MM.1S (cell line): Measurements from ENCODE around the gene SIDT1.

Experiments
- DNase-seq: peaks from one replicate; pipeline ENCODE4 v3.0.0-alpha.2; 2015
- H2AFZ ChIP-seq: fragments of 300-600 bp; sonication (generic); 2 replicates; pipeline ENCODE4 v1.6.0; 2016; ENCODE audit warnings: antibody characterized with exemption, low read length
- H3F3A ChIP-seq: fragments of 300-600 bp; sonication (generic); 2 replicates; pipeline ENCODE4 v1.6.1; 2016; ENCODE audit warnings: mild to moderate bottlenecking, antibody characterized with exemption, low read length, moderate library complexity, mixed read lengths; ENCODE audit not compliant: insufficient read depth
- H3K27ac ChIP-seq: fragments of 300-600 bp; sonication (generic); 2 replicates; pipeline ENCODE4 v1.5.1; 2016; ENCODE audit warnings: mild to moderate bottlenecking, low read length
- H3K27me3 ChIP-seq: fragments of 300-600 bp; sonication (generic); replicated peaks from 2 replicates; pipeline ENCODE4 v1.6.0; 2016; ENCODE audit warnings: low read length; ENCODE audit not compliant: insufficient read depth
- H3K36me3 ChIP-seq: fragments of 300-600 bp; sonication (generic); replicated peaks from 2 replicates; pipeline ENCODE4 v1.6.1; 2016; ENCODE audit warnings: mild to moderate bottlenecking, low read length, mixed read lengths; ENCODE audit not compliant: insufficient read depth
- H3K4me1 ChIP-seq: fragments of 300-600 bp; sonication (generic); 2 replicates; pipeline ENCODE4 v1.6.1; 2016; ENCODE audit warnings: low read length, mixed read lengths
- H3K4me2 ChIP-seq: fragments of 300-600 bp; sonication (generic); 2 replicates; pipeline ENCODE4 v1.6.0; 2016; ENCODE audit warnings: low read depth, low read length
- H3K4me3 ChIP-seq: fragments of 300-600 bp; sonication (generic); 2 replicates; pipeline ENCODE4 v1.5.1; 2016; ENCODE audit warnings: low read length, mixed read lengths
- H3K79me2 ChIP-seq: fragments of 300-600 bp; sonication (generic); 2 replicates; pipeline ENCODE4 v1.6.1; 2016; ENCODE audit warnings: mixed run types, low read length, mixed read lengths
- H3K9ac ChIP-seq: fragments of 300-600 bp; sonication (generic); 2 replicates; pipeline ENCODE4 v1.6.1; 2016; ENCODE audit warnings: low read length, mixed read lengths
- H3K9me2 ChIP-seq: fragments of 300-600 bp; sonication (generic); replicated peaks from 2 replicates; pipeline ENCODE4 v1.6.1; 2016; ENCODE audit warnings: mild to moderate bottlenecking, low read length, mixed read lengths; ENCODE audit not compliant: insufficient read depth
- H3K9me3 ChIP-seq: fragments of 300-600 bp; sonication (generic); replicated peaks from 2 replicates; pipeline ENCODE4 v1.6.1; 2016; ENCODE audit warnings: mild to moderate bottlenecking, low read length, mixed read lengths; ENCODE audit not compliant: insufficient read depth
- H4K20me1 ChIP-seq: fragments of 300-600 bp; sonication (generic); 2 replicates; pipeline ENCODE4 v1.6.1; 2016; ENCODE audit warnings: mild to moderate bottlenecking, low read length, moderate library complexity, mixed read lengths; ENCODE audit not compliant: insufficient read depth
- EZH2 ChIP-seq: fragments of 300-600 bp; sonication (generic); optimal IDR thresholded peaks from 2 replicates; pipeline ENCODE3; 2017; ENCODE audit warnings: low read depth, mild to moderate bottlenecking, antibody characterized with exemption, low read length, mixed read lengths
- EZH2phosphoT487 ChIP-seq: fragments of 300-600 bp; sonication (generic); IDR thresholded peaks from 2 replicates; pipeline ENCODE4 v1.6.1; 2018; ENCODE audit warnings: antibody characterized with exemption, low read length
- TF ChIP-seq, protein P1 (sequence below): fragments of 300-600 bp; sonication (generic); IDR thresholded peaks from 2 replicates; pipeline ENCODE4 v1.5.1; 2016; ENCODE audit warnings: antibody characterized with exemption, low read length, mixed read lengths

SIDT1 gene

DNA sequence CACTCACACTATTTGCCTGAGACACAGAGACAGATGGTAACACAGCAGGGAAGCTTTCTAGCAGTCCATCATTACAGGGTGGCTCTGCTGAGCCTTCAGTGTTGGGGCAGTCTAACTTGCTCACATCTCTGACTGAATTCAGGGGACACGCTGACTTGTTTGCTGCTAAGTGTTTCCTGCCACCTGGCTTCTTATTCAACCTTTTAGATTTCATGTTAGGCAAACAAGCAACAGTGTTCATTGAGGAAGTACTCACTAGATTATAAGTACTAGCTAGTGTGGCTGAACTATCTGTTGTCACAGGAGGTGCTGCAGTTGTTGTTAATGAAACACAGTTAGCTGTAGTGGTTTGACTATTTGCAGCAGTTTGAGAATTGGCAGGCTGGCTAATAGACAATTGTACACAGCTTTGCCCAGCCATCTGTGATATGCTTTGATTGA, 126.8 kb downstream of the SIDT1 start:
- TF ChIP-seq EZH2phosphoT487 (no peak), EZH2 (no peak)
- TF ChIP-seq, protein P1, sequence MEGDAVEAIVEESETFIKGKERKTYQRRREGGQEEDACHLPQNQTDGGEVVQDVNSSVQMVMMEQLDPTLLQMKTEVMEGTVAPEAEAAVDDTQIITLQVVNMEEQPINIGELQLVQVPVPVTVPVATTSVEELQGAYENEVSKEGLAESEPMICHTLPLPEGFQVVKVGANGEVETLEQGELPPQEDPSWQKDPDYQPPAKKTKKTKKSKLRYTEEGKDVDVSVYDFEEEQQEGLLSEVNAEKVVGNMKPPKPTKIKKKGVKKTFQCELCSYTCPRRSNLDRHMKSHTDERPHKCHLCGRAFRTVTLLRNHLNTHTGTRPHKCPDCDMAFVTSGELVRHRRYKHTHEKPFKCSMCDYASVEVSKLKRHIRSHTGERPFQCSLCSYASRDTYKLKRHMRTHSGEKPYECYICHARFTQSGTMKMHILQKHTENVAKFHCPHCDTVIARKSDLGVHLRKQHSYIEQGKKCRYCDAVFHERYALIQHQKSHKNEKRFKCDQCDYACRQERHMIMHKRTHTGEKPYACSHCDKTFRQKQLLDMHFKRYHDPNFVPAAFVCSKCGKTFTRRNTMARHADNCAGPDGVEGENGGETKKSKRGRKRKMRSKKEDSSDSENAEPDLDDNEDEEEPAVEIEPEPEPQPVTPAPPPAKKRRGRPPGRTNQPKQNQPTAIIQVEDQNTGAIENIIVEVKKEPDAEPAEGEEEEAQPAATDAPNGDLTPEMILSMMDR, result no peak
- no peak overlapping the region for H3K4me3 ChIP-seq
- H3K27ac ChIP-seq, result no peak overlapping the region
- no peak overlapping the region for H3K4me2 ChIP-seq
- no peak overlapping the region for H3K9ac ChIP-seq
- no peaks in the 10 kb centered on the region for H3K9me3 ChIP-seq
- H3K27me3 ChIP-seq, result no peaks in the 10 kb centered on the region
- no peaks in the 10 kb centered on the region for H3F3A ChIP-seq
- H3K79me2 ChIP-seq, result no peaks in the 10 kb centered on the region
- no peak for DNase-seq
- no peaks in the 10 kb centered on the region for H4K20me1 ChIP-seq
- no peaks in the 10 kb centered on the region for H3K36me3 ChIP-seq
- H2AFZ ChIP-seq, result no peak overlapping the region
- no peaks in the 10 kb centered on the region for H3K9me2 ChIP-seq
- no peaks in the 10 kb centered on the region for H3K4me1 ChIP-seq

DNA sequence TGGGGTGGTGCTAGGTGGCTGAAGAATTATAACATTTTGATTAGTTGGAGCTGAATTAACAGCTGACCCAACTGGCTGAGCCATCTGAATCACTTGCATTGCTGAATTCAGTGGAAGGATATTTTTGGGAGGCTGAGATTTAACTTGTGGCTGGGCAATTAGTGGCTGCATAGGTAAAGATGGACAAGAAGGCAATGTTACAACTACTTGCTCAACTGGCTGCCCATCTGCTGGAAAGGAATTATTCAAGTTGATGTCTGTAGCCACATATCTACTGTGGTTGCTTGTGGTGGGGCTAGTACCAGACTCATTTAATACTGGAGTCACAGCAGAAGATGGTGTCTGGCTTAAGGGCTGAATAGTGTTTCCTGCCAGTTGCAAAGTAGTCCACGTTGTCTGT, 127.6 kb downstream of the SIDT1 start:
- Histone ChIP-seq H3K4me1 (no peaks in the 10 kb centered on the region), H3K27ac (no peak overlapping the region), H3F3A (no peaks in the 10 kb centered on the region), H3K9me2 (no peaks in the 10 kb centered on the region), H3K9me3 (no peaks in the 10 kb centered on the region), H3K4me3 (no peak overlapping the region), H4K20me1 (no peaks in the 10 kb centered on the region), H2AFZ (no peak overlapping the region), H3K4me2 (no peak overlapping the region), H3K9ac (no peak overlapping the region), H3K36me3 (no peaks in the 10 kb centered on the region), H3K27me3 (no peaks in the 10 kb centered on the region), H3K79me2 (no peaks in the 10 kb centered on the region)
- TF ChIP-seq, protein P1, result no peak
- TF ChIP-seq EZH2phosphoT487 (no peak), EZH2 (no peak)
- no peak for DNase-seq

DNA sequence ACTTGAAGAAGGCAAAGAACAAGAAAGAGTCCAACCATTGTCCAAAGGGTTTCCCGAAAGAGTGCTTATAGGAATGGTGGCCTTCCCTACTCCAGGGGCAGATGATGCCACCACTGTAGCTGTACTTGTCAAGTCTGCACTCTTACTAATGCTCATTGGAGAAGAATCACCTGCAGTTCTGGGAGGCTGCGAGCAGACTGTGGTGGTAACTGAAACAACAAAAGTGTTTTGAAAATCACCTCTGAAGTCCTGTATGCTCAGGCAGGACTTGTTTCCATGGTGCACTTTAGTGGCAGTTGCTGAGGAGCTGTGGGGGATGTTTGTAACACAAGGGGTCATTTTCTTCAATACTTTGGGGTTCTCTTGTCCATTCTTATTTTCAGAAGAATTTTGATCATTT, 128.1 kb downstream of the SIDT1 start:
- Histone ChIP-seq H3K4me1 (no peaks in the 10 kb centered on the region), H3K27ac (no peak overlapping the region), H3K79me2 (no peaks in the 10 kb centered on the region), H2AFZ (no peak overlapping the region), H3K9ac (no peak overlapping the region), H3F3A (no peaks in the 10 kb centered on the region), H3K9me2 (no peaks in the 10 kb centered on the region), H3K27me3 (no peaks in the 10 kb centered on the region), H3K4me3 (no peak overlapping the region), H3K9me3 (no peaks in the 10 kb centered on the region), H3K36me3 (no peaks in the 10 kb centered on the region), H3K4me2 (no peak overlapping the region), H4K20me1 (no peaks in the 10 kb centered on the region)
- no peak for DNase-seq
- TF ChIP-seq EZH2, result no peak
- TF ChIP-seq, protein P1, result no peak
- no peak for TF ChIP-seq EZH2phosphoT487

DNA sequence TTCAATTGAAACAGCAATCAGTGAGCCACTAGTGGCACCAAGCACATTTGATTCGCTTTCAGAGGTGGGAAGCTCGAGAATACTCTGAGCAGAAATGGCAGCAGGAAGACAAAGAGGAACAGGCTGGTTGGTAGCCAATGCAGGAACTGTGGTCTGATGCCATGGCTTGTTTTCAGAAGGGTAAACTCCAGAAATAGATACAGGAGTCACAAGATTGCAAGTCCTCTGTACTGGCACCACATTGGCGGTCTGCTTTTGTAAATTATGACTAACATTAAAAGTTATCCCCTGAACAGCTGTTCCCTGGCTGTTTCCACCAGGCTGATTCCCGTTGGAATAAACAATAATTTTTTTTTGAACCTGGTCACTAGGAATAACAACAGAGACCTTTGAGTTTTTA, 128.5 kb downstream of the SIDT1 start:
- H3K4me3 ChIP-seq, result no peak overlapping the region
- no peak for DNase-seq
- no peak overlapping the region for H3K4me2 ChIP-seq
- no peak for TF ChIP-seq EZH2
- TF ChIP-seq EZH2phosphoT487, result no peak
- TF ChIP-seq, protein P1, result no peak
- H3K79me2 ChIP-seq, result no peaks in the 10 kb centered on the region
- no peaks in the 10 kb centered on the region for H3K4me1 ChIP-seq
- H3F3A ChIP-seq, result no peaks in the 10 kb centered on the region
- no peak overlapping the region for H2AFZ ChIP-seq
- H4K20me1 ChIP-seq, result no peaks in the 10 kb centered on the region
- H3K9ac ChIP-seq, result no peak overlapping the region
- no peak overlapping the region for H3K27ac ChIP-seq
- H3K9me3 ChIP-seq, result no peaks in the 10 kb centered on the region
- H3K9me2 ChIP-seq, result no peaks in the 10 kb centered on the region
- H3K27me3 ChIP-seq, result no peaks in the 10 kb centered on the region
- H3K36me3 ChIP-seq, result no peaks in the 10 kb centered on the region
